Heart right ventricle (tissue), 16 donors: ENCODE results near the gene C11orf68. TPM values are rescaled to one million over a fixed set of nuclear protein-coding genes. Genes with fewer than 3 reads are reported as not detected.

Experiments used
- ATAC-seq, 8 donors: fragments of 200-7000 bp; cut with Tn5 transposase; one replicate each; pipeline ENCODE4 v1.9.1; 2020; ENCODE audit warnings: mild to moderate bottlenecking in 8 of 8, moderate library complexity in 8 of 8, moderate number of reproducible peaks in 1 of 8
- DNase-seq, 2 donors: peaks; one replicate each; pipeline ENCODE4 v3.0.0-alpha.2; 2020
- H3K27ac ChIP-seq, 10 donors: fragments of 200-600 bp; sonication (generic) in 2 of 10; one replicate each; pipeline versions ENCODE4 v1.5.0 to v1.8.0; 2020 to 2022; ENCODE audit warnings: mild to moderate bottlenecking in 3 of 10
- H3K27me3 ChIP-seq, 7 donors: fragments of 200-600 bp; one replicate each; pipeline ENCODE4 v1.8.0; 2021 to 2022; ENCODE audit warnings: mild to moderate bottlenecking in 2 of 7
- H3K36me3 ChIP-seq, 9 donors: fragments of 200-600 bp; sonication (generic) in 1 of 9; one replicate each; pipeline versions ENCODE4 v1.5.0 to v1.8.0; 2020 to 2022; ENCODE audit warnings: mild to moderate bottlenecking in 2 of 9
- H3K4me1 ChIP-seq, 9 donors: fragments of 200-600 bp; sonication (generic) in 1 of 9; one replicate each; pipeline versions ENCODE4 v1.5.0 to v1.8.0; 2020 to 2022; ENCODE audit warnings: mild to moderate bottlenecking in 4 of 9
- H3K4me3 ChIP-seq, 10 donors: fragments of 200-600 bp; sonication (generic) in 2 of 10; one replicate each; pipeline versions ENCODE4 v1.5.0 to v1.8.0; 2020 to 2022; ENCODE audit warnings: mild to moderate bottlenecking in 7 of 10, moderate library complexity in 2 of 10
- H3K9me3 ChIP-seq, 11 donors: fragments of 200-600 bp in 10 of 11; sonication (generic) in 2 of 11; one replicate each; pipeline versions ENCODE4 v1.5.0 to v1.8.0; 2013 to 2022; ENCODE audit warnings: mild to moderate bottlenecking in 2 of 11, control low read depth in 1 of 11, moderate library complexity in 1 of 11
- WGBS, 2 donors: extraction: QIAGEN DNeasy Blood & Tissue Kit; methylation state at CpG; one replicate each; pipeline ENCODE4 v1.1.7; 2013; ENCODE audit warnings: inconsistent platforms in 1 of 2; 5-methylcytosine and 5-hydroxymethylcytosine counted together
- intact Hi-C, 10 donors: fragments of 100-400 bp; cut with DNase I; formaldehyde crosslinking; loops; one replicate each; pipeline versions ENCODE4 v1.11.1 to v1.14.2; 2022
- polyA plus RNA-seq, 2 donors: library from polyadenylated mRNA; stranded (reverse); fragments of 200-250 nt; gene quantifications; one replicate each; pipeline ENCODE4 v1.2.3, GENCODE V29; 2013
- total RNA-seq, 10 donors: library from RNA; stranded (reverse); fragmentation: NEBNext Ultra II Directional in 3 of 10; extraction: Animal tissue kit (Norgen Biotek cat#: 25700) in 3 of 10; gene quantifications; one replicate each; pipeline versions ENCODE4 v1.2.1 to v1.2.4, GENCODE V29; 2021 to 2023
- TF ChIP-seq, protein P1 (sequence below), 9 donors: fragments of 200-600 bp; sonication (generic) in 2 of 9; IDR thresholded peaks; one replicate each; pipeline versions ENCODE4 v1.5.0 to v1.8.0; 2021 to 2022; ENCODE audit warnings: antibody characterized with exemption in 9 of 9, mild to moderate bottlenecking in 5 of 9, moderate library complexity in 1 of 9
- donor health status: Arrhythmogenic right ventricular cardiomyopathy.
- donor health status: ischemic (EF 13 %, LVEDD 7.1; RV severe dilation, severe dysfunction).
- donor health status: healthy with polysubstance abuse.
- donor health status: DM: no; HTN: yes; CAD: no.
- donor health status: DM: no; HTN: no; CAD: no.
- donor health status: ischemic (EF 25% LVEDD 6.9; RV normal size, moderate dysfunction).
- donor health status: ischemic (EF 25% LVEDD 5.7; RV mildly dilated, moderate dysfunction).
- donor health status: healthy.
- donor health status: DM: yes; HTN: yes; CAD: no.
- donor health status: Ischemic cardiomyopathy.
- donor health status: ischemic (EF 35%, LVEDD 5.7; RV mildly dilated, moderate dysfunction).
- donor health status: nonischemic (EF 11% LVEDD 7.7; RV severe dilation, severe dysfunction).
- donor health status: DM: yes; HTN: yes; CAD: no.
- donor health status: PGD.
- donor health status: ischemic (EF 29% LVEDD 5.4; RV normal size, mild dysfunction).
- donor health status: nonischemic (EF 23%, LVEDD 6.1; RV moderate dilation, normal function).

The C11orf68 gene
- total and polyA plus RNA-seq, 12 donors: 35.7 to 49.2 (median 40.9) TPM

DNA sequence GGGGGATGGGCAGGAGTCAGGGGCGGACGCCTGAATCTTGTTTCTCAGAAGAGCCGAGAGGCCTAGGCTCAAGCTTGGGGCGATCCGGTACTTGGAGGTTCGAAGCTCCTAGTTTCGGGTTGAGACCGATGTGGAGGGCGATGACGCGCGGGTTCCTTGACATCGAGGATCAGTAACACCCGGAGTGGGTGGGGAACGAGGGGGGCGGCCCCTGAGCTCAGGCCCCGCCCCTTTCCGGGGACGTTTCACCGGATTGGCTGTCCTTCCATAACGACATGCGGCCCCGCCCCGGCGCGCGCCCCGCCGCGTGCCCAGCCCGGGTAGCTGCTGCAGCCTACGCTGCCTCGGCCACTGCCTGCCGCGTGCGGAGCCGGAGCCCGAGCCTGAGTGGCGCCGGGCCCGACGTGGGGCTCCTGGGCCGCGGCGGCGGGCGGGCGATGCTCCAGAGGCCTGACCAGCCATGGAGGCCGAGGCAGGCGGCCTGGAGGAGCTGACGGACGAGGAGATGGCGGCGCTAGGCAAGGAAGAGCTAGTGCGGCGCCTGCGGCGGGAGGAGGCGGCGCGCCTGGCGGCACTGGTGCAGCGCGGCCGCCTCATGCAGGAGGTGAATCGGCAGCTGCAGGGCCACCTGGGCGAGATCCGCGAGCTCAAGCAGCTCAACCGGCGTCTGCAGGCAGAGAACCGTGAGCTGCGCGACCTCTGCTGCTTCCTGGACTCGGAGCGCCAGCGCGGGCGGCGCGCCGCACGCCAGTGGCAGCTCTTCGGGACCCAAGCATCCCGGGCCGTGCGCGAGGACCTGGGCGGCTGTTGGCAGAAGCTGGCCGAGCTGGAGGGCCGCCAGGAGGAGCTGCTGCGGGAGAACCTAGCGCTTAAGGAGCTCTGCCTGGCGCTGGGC lies 28.3 kb downstream of the C11orf68 start, which contains the start of gene CCDC85B:
Gene CCDC85B, plus strand, starts transcription at position 350 of the 895 bp plus-strand sequence. Its CDS starts 111 bp downstream, at position 461.
- WGBS, 2 donors: 0% methylated on average over 88 to 94 of the region's 94 CpGs
- ATAC-seq (peak; percentile 74 to 86 (median 81)), DNase-seq (peak; percentile 98 to 99)
- Histone ChIP-seq H3K4me3 (peak within 1 kb of the TSS; percentile 66 to 98 (median 86)), H3K27me3 (no peaks in the 10 kb centered on the region), H3K4me1 (peaks cover 22 to 75% (median 65%) of the 10 kb centered on the region in 9 donors), H3K9me3 (no peaks in the 10 kb centered on the region), H3K36me3 (peaks cover 0 to 17% (median 0%) of the 10 kb centered on the region in 9 donors), H3K27ac (peak within 1 kb of the TSS; percentile 91 to 100 (median 98))
- intact Hi-C loops: loop anchor here in 1 of 10 donors (2.0 kb wide), 1 partner anchor 28 kb away; the partner anchor contains the start of genes C11orf68 and DRAP1
- TF ChIP-seq, protein P1, sequence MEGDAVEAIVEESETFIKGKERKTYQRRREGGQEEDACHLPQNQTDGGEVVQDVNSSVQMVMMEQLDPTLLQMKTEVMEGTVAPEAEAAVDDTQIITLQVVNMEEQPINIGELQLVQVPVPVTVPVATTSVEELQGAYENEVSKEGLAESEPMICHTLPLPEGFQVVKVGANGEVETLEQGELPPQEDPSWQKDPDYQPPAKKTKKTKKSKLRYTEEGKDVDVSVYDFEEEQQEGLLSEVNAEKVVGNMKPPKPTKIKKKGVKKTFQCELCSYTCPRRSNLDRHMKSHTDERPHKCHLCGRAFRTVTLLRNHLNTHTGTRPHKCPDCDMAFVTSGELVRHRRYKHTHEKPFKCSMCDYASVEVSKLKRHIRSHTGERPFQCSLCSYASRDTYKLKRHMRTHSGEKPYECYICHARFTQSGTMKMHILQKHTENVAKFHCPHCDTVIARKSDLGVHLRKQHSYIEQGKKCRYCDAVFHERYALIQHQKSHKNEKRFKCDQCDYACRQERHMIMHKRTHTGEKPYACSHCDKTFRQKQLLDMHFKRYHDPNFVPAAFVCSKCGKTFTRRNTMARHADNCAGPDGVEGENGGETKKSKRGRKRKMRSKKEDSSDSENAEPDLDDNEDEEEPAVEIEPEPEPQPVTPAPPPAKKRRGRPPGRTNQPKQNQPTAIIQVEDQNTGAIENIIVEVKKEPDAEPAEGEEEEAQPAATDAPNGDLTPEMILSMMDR (IDR thresholded peaks at IDR 0.05): peak in 4 of 9 donors; percentile 12 to 23 (median 14)

DNA sequence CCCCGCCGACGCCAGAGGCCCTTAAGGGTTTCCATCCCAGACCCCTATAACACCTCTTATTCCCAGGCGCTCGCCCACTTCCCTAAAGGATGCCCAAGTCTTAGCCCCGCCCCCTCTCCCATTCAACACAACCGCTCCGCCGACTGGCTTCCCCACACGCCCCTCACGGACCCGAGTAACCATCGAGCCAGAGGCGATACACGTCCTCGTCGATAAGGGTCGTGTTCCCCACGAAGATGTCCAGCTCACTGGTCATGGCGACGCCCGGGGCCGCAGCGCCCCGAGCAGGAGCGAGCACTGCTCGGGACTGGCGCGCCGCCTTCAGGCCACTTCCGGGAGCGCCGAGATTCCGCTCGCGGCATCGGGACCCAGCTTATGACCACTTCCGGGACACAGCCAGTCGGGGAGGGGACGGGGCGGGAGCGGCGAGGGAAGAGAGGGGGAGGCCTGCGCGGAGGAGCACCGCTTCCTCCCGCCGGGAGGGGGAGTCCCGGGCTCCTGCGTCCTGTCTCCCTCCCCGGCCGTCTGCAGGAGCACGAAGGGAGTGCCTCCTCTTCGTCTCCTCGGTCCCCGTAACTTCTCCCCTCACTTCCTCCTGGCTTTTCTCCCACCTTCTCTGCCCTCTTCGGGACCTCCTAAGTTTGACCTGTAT lies 30.6 kb downstream of the C11orf68 start, which contains the start of gene FIBP:
Gene FIBP, minus strand, starts transcription at position 309 of the 652 bp plus-strand sequence. Its CDS starts 53 bp downstream, at position 256.
- DNase-seq (peak; percentile 98), ATAC-seq (peak; percentile 82 to 90 (median 87))
- TF ChIP-seq, protein P1 (IDR thresholded peaks at IDR 0.05): peak; percentile 81 to 93 (median 88)
- Histone ChIP-seq H3K27me3 (no peaks in the 10 kb centered on the region), H3K9me3 (no peaks in the 10 kb centered on the region), H3K4me1 (peaks cover 20 to 70% (median 57%) of the 10 kb centered on the region in 9 donors), H3K27ac (peak within 1 kb of the TSS; percentile 91 to 100 (median 98)), H3K36me3 (peaks cover 0 to 38% (median 16%) of the 10 kb centered on the region in 9 donors), H3K4me3 (peak within 1 kb of the TSS; percentile 48 to 98 (median 76))
- intact Hi-C loops: loop anchor here in 7 of 10 donors (1.0 to 10.0 kb wide), 9 partner anchors 15 to 173 kb away; partner anchors contain the start of genes SART1 (in 6 of the 7), C11orf68 (in 4 of the 7), DRAP1 (in 4 of the 7) and CFL1 (in 2 of the 7)
- WGBS, 2 donors: 0 to 1% methylated on average over 53 to 56 of the region's 57 CpGs

DNA sequence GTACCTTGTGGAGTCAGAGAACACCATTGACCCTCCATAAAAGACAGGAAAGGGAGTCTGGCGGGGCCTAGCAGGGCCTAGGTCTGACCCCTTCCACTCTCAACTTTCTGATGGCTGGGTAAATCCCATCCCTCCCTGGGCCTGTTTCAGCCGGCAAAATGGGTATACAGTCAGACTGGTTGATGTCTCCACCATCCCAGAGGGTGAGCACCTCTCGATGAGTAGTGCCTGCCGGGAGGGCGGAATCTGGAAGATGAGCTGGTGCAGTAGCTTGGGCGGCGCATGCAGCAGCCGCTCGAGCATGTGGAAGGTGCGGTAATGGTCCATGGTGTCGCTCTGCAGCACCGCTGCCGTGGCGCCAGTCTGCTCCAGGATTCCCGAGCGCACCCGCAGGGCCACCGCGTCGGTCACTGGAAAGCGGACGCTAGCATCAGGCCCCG lies 31.1 kb downstream of the C11orf68 start:
- peak overlapping the region; percentile 48 to 98 (median 76) for H3K4me3 ChIP-seq
- H3K36me3 ChIP-seq: peaks cover 0 to 44% (median 17%) of the 10 kb centered on the region in 9 donors
- intact Hi-C loops: loop anchor here in 7 of 10 donors (1.0 to 10.0 kb wide), 9 partner anchors 15 to 173 kb away; partner anchors contain the start of genes SART1 (in 6 of the 7), C11orf68 (in 4 of the 7), DRAP1 (in 4 of the 7) and CFL1 (in 2 of the 7)
- TF ChIP-seq, protein P1 (IDR thresholded peaks at IDR 0.05): no peak
- peak overlapping the region in 9 of 10 donors; percentile 91 to 100 (median 98) for H3K27ac ChIP-seq
- WGBS, 2 donors: 3 to 4% methylated on average over 23 of the region's 23 CpGs
- ATAC-seq: no peak
- peaks cover 16 to 64% (median 51%) of the 10 kb centered on the region in 9 donors for H3K4me1 ChIP-seq
- H3K9me3 ChIP-seq: no peaks in the 10 kb centered on the region
- DNase-seq: no peak
- H3K27me3 ChIP-seq: no peaks in the 10 kb centered on the region
